ENCODE data around the gene MMP19. TPM values are rescaled to one million over a fixed set of nuclear protein-coding genes. Genes with fewer than 3 reads are reported as not detected.

The MMP19 gene
- total RNA-seq, 2 donors from 2014 or later = 0.40 to 2.1 TPM

- H3K27ac ChIP-seq (ENCODE audit: low read depth, low read length) = peak overlapping the region; percentile 95
- Mint-ChIP-seq H3K27ac (peak overlapping the region; percentile 99), H3K27me3 (ENCODE audit: insufficient read depth) (no peaks in the 10 kb centered on the region), H3K36me3 (ENCODE audit: low read depth) (peaks cover 11% of the 10 kb centered on the region), H3K4me1 (peaks cover 24% of the 10 kb centered on the region), H3K9me3 (no peaks in the 10 kb centered on the region), H3K4me3 (peak overlapping the region; percentile 94)
- peaks cover 7% of the 10 kb centered on the region for H3K36me3 ChIP-seq (ENCODE audit: control insufficient read depth, insufficient read depth, low read length)
- peaks cover 9% of the 10 kb centered on the region for H3K4me1 ChIP-seq (ENCODE audit: control insufficient read depth, insufficient read depth, low read length)
- H3K9ac ChIP-seq (ENCODE audit: extremely low read depth, low read length, poor library complexity, severe bottlenecking) = peak overlapping the region; percentile 72
- H3K9me3 ChIP-seq (ENCODE audit: control insufficient read depth, low read length) = no peaks in the 10 kb centered on the region
- H3K27me3 ChIP-seq (ENCODE audit: control insufficient read depth, insufficient read depth, low read length, poor library complexity, severe bottlenecking) = no peaks in the 10 kb centered on the region
- peak; percentile 89 for DNase-seq
- peak overlapping the region; percentile 82 for H3K4me3 ChIP-seq (ENCODE audit: low read length)
- WGBS, 2 experiments (ENCODE audit: insufficient coverage in 1 of 2, insufficient read length in 1 of 2) = 0% methylated on average over 30 to 37 of the region's 37 CpGs
- no peak for TF ChIP-seq CTCF (conservative IDR thresholded peaks at IDR 0.05)
Measured at GRCh38 chr12:55829967-55830600, 12.7 kb downstream of the MMP19 start.

DNA sequence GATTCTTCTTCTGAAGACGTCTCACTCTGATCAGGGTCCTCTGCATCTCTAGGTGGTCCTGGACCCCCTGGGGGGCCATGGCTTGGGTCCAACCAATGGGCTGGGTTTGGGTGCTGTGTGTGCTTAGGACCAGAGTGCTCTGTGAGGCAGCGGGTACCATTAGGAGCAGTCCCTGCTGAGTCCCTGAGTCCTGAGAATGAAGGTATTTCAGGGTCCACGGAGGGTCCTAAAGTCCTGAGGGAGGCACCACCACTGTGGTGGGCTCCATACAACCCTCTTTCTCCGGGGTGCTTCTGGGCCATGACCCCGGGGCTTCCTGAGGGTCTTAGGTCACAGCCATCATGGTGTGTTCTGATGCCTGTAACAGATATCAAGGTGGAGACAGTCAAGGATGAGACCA, 14.4 kb downstream of the MMP19 start:
- H3K27ac ChIP-seq (ENCODE audit: low read depth, low read length) = no peak overlapping the region
- H3K9me3 ChIP-seq (ENCODE audit: control insufficient read depth, low read length) = no peaks in the 10 kb centered on the region
- H3K27ac Mint-ChIP-seq = peak overlapping the region; percentile 85
- TF ChIP-seq CTCF (conservative IDR thresholded peaks at IDR 0.05) = no peak
- no peak for DNase-seq
- H3K4me3 Mint-ChIP-seq = peak overlapping the region; percentile 94
- H3K4me1 ChIP-seq (ENCODE audit: control insufficient read depth, insufficient read depth, low read length) = peaks cover 9% of the 10 kb centered on the region
- 89 to 91% methylated on average over 5 of the region's 5 CpGs for WGBS, 2 experiments (ENCODE audit: insufficient coverage in 1 of 2, insufficient read length in 1 of 2)
- peak overlapping the region; percentile 82 for H3K4me3 ChIP-seq (ENCODE audit: low read length)
- no peaks in the 10 kb centered on the region for H3K27me3 Mint-ChIP-seq (ENCODE audit: insufficient read depth)
- H3K36me3 ChIP-seq (ENCODE audit: control insufficient read depth, insufficient read depth, low read length) = peaks cover 22% of the 10 kb centered on the region
- H3K4me1 Mint-ChIP-seq = peaks cover 30% of the 10 kb centered on the region
- peaks cover 17% of the 10 kb centered on the region for H3K36me3 Mint-ChIP-seq (ENCODE audit: low read depth)
- no peaks in the 10 kb centered on the region for H3K27me3 ChIP-seq (ENCODE audit: control insufficient read depth, insufficient read depth, low read length, poor library complexity, severe bottlenecking)
- H3K9ac ChIP-seq (ENCODE audit: extremely low read depth, low read length, poor library complexity, severe bottlenecking) = peak overlapping the region; percentile 33
- H3K9me3 Mint-ChIP-seq = no peaks in the 10 kb centered on the region

DNA sequence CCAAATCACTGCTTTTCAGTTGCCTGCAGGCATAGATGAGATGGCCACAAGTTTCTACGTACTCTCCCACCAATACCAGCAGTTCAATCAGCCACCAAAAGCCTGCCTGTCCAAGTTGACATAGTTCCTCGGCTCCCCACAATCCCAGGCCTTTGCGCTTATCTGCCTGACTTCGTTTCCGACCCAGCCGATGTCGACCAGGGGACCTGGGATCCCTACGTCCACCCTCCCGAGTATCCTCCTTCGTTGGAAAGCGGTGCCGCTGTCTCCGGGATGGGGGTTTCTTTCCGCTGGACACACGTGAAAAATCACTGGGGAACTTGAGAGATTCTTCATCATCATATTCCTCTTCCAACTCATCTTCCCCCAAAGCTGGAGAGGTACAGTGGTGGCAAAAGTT, 14.9 kb downstream of the MMP19 start:
- Histone ChIP-seq H3K27ac (ENCODE audit: low read depth, low read length) (no peak overlapping the region), H3K9ac (ENCODE audit: extremely low read depth, low read length, poor library complexity, severe bottlenecking) (no peak overlapping the region), H3K9me3 (ENCODE audit: control insufficient read depth, low read length) (no peaks in the 10 kb centered on the region), H3K36me3 (ENCODE audit: control insufficient read depth, insufficient read depth, low read length) (peaks cover 27% of the 10 kb centered on the region), H3K27me3 (ENCODE audit: control insufficient read depth, insufficient read depth, low read length, poor library complexity, severe bottlenecking) (no peaks in the 10 kb centered on the region), H3K4me3 (ENCODE audit: low read length) (peak overlapping the region; percentile 82), H3K4me1 (ENCODE audit: control insufficient read depth, insufficient read depth, low read length) (peaks cover 9% of the 10 kb centered on the region)
- Mint-ChIP-seq H3K36me3 (ENCODE audit: low read depth) (peaks cover 23% of the 10 kb centered on the region), H3K9me3 (no peaks in the 10 kb centered on the region), H3K4me3 (peak overlapping the region; percentile 94), H3K27me3 (ENCODE audit: insufficient read depth) (no peaks in the 10 kb centered on the region), H3K4me1 (peaks cover 30% of the 10 kb centered on the region), H3K27ac (peak overlapping the region; percentile 85)
- no peak for TF ChIP-seq CTCF (conservative IDR thresholded peaks at IDR 0.05)
- DNase-seq = no peak
- WGBS, 2 experiments (ENCODE audit: insufficient coverage in 1 of 2, insufficient read length in 1 of 2) = 93 to 96% methylated on average over 10 to 15 of the region's 15 CpGs
